Measurements from ENCODE around the gene PHETA1.
"Not testable (repeated sequence)": the region's sequence is repeated elsewhere in the genome, so short reads cannot be mapped to it uniquely, and the experiment has no call there.

Gene PHETA1

GRCh38 chr12:111405149-111405858 is 36.4 kb upstream of the PHETA1 start:
- DNase-seq (ENCODE audit: low spot score), result peak; percentile 97

- no peak for DNase-seq (ENCODE audit: low spot score)
Measured at GRCh38 chr12:111404362-111405148, 35.7 kb upstream of the PHETA1 start.

GRCh38 chr12:111402490-111402824 is 33.6 kb upstream of the PHETA1 start:
- DNase-seq (ENCODE audit: low spot score), result not testable (repeated sequence)

GRCh38 chr12:111401167-111401605 is 32.3 kb upstream of the PHETA1 start:
- no peak for DNase-seq (ENCODE audit: low spot score)

GRCh38 chr12:111399741-111400404 is 31.0 kb upstream of the PHETA1 start:
- not testable (repeated sequence) for DNase-seq (ENCODE audit: low spot score)

GRCh38 chr12:111398530-111398929 is 29.6 kb upstream of the PHETA1 start:
- DNase-seq (ENCODE audit: low spot score), result no peak

GRCh38 chr12:111396726-111397445 is 28.0 kb upstream of the PHETA1 start:
- DNase-seq (ENCODE audit: low spot score), result peak; percentile 92

- not testable (repeated sequence) for DNase-seq (ENCODE audit: low spot score)
Measured at GRCh38 chr12:111396271-111396670, 27.4 kb upstream of the PHETA1 start.

GRCh38 chr12:111395336-111396187 is 26.7 kb upstream of the PHETA1 start:
- DNase-seq (ENCODE audit: low spot score), result no peak

GRCh38 chr12:111394480-111394879 is 25.6 kb upstream of the PHETA1 start:
- DNase-seq (ENCODE audit: low spot score), result no peak

- DNase-seq (ENCODE audit: low spot score), result no peak
Measured at GRCh38 chr12:111393700-111394300, 24.9 kb upstream of the PHETA1 start.

- no peak for DNase-seq (ENCODE audit: low spot score)
Measured at GRCh38 chr12:111390910-111391309, 22.0 kb upstream of the PHETA1 start.

- no peak for DNase-seq (ENCODE audit: low spot score)
Measured at GRCh38 chr12:111389635-111390034, 20.7 kb upstream of the PHETA1 start.

GRCh38 chr12:111387747-111388323 is 18.9 kb upstream of the PHETA1 start:
- no peak for DNase-seq (ENCODE audit: low spot score)

GRCh38 chr12:111386885-111387284 is 18.0 kb upstream of the PHETA1 start:
- no peak for DNase-seq (ENCODE audit: low spot score)

GRCh38 chr12:111384596-111384995 is 15.7 kb upstream of the PHETA1 start:
- no peak for DNase-seq (ENCODE audit: low spot score)

- DNase-seq (ENCODE audit: low spot score), result no peak
Measured at GRCh38 chr12:111379942-111380554, 11.2 kb upstream of the PHETA1 start.

GRCh38 chr12:111377440-111377839 is 8.5 kb upstream of the PHETA1 start:
- no peak for DNase-seq (ENCODE audit: low spot score)

GRCh38 chr12:111373231-111373630 is 4.3 kb upstream of the PHETA1 start:
- DNase-seq (ENCODE audit: low spot score), result not testable (repeated sequence)

Measured in AG08396 (cell line).